ENCODE measurements around the gene C1QTNF5. TPM values are rescaled to one million over a fixed set of nuclear protein-coding genes. Genes with fewer than 3 reads are reported as not detected.
A peak's percentile ranks its signal among the peaks of the same experiment; 100 is the strongest.

Gene C1QTNF5
- total RNA-seq, 1 experiment from 2014 or later, result not detected

DNA sequence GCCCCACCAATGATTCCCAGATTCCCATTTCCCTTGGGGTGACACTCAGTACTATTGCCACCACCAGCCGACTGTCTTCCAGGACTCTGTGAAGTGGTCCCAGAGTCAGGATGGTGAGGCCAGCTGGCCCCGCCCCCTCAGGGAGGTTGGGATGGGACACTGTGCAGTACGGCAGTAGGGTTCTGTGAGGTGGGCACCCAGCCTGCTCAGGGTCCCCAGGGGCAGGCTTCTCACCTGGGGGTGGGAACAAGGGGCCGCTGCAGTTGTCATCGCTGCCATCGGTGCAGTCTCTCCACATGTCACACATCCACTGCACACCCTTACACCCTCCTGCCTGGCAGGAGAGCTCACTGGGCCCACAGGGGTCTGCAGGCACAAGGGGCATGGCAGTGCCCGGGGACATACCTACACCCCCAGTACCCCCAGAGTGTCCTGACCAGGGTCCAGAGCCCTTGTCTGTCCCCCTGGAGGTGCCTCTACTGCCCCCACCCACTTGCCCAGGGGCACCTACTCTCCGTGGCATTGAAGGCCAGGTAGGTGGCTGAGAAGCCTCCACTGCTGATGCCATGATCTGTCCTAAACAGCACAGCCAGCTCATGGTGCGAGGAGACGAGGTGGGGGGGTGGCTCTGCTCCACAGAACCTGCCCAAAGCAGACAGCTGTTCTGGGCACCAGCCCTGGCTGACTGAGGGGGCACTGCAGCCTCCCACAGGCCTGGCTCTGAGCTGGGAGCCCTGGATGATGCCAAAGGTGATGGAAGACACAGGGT is 1.9 kb upstream of the C1QTNF5 start:
- H3K27ac Mint-ChIP-seq (ENCODE audit: low read depth, unreplicated experiment), result no peak overlapping the region
- peaks cover 31% of the 10 kb centered on the region for H3K27me3 Mint-ChIP-seq (ENCODE audit: insufficient read depth, unreplicated experiment)
- H3K9me3 Mint-ChIP-seq (ENCODE audit: unreplicated experiment), result no peaks in the 10 kb centered on the region
- ChIA-PET POLR2A (no interaction called here), CTCF (interaction anchor here (0.6 to 5.8 kb wide), 6 partner anchors 8 to 101 kb away, joined by 3 to 30 read pairs (median 4); no protein-coding TSS in a partner anchor)
- no TSS peak for BruUV-seq (replicated peaks)
- H3K4me3 Mint-ChIP-seq (ENCODE audit: unreplicated experiment), result no peak overlapping the region
- H3K4me1 Mint-ChIP-seq (ENCODE audit: insufficient read depth, unreplicated experiment), result peaks cover 14% of the 10 kb centered on the region
- intact Hi-C loops (cut with micrococcal nuclease), result no loop called here
- no peak for DNase-seq (ENCODE audit: unreplicated experiment)
- TF ChIP-seq CTCF (IDR thresholded peaks at IDR 0.05; ENCODE audit: unreplicated experiment), result no peak
- H3K36me3 Mint-ChIP-seq (ENCODE audit: insufficient read depth, unreplicated experiment), result no peaks in the 10 kb centered on the region

GRCh38 chr11:119342023-119342300 is 1.3 kb upstream of the C1QTNF5 start:
- no peak overlapping the region for H3K4me3 Mint-ChIP-seq (ENCODE audit: unreplicated experiment)
- no peak overlapping the region for H3K27ac Mint-ChIP-seq (ENCODE audit: low read depth, unreplicated experiment)
- TF ChIP-seq CTCF (IDR thresholded peaks at IDR 0.05; ENCODE audit: unreplicated experiment), result no peak
- BruUV-seq (replicated peaks), result no TSS peak
- no peaks in the 10 kb centered on the region for H3K36me3 Mint-ChIP-seq (ENCODE audit: insufficient read depth, unreplicated experiment)
- peaks cover 16% of the 10 kb centered on the region for H3K4me1 Mint-ChIP-seq (ENCODE audit: insufficient read depth, unreplicated experiment)
- DNase-seq (ENCODE audit: unreplicated experiment), result no peak
- intact Hi-C loops (cut with micrococcal nuclease), result no loop called here
- ChIA-PET CTCF (interaction anchor here (0.6 to 1.3 kb wide), 3 partner anchors 15 to 249 kb away, joined by 3 read pairs; no protein-coding TSS in a partner anchor), POLR2A (no interaction called here)
- H3K9me3 Mint-ChIP-seq (ENCODE audit: unreplicated experiment), result no peaks in the 10 kb centered on the region
- H3K27me3 Mint-ChIP-seq (ENCODE audit: insufficient read depth, unreplicated experiment), result peaks cover 25% of the 10 kb centered on the region

GRCh38 chr11:119341222-119342022 is 739 bp upstream of the C1QTNF5 start:
- intact Hi-C loops (cut with micrococcal nuclease), result no loop called here
- ChIA-PET POLR2A (no interaction called here), CTCF (interaction anchor here (0.6 to 5.9 kb wide), 10 partner anchors 16 to 435 kb away, joined by 3 to 49 read pairs (median 3); no protein-coding TSS in a partner anchor)
- TF ChIP-seq CTCF (IDR thresholded peaks at IDR 0.05; ENCODE audit: unreplicated experiment), result no peak
- H3K36me3 Mint-ChIP-seq (ENCODE audit: insufficient read depth, unreplicated experiment), result no peaks in the 10 kb centered on the region
- DNase-seq (ENCODE audit: unreplicated experiment), result no peak
- no peak overlapping the region for H3K27ac Mint-ChIP-seq (ENCODE audit: low read depth, unreplicated experiment)
- H3K9me3 Mint-ChIP-seq (ENCODE audit: unreplicated experiment), result no peaks in the 10 kb centered on the region
- peaks cover 21% of the 10 kb centered on the region for H3K4me1 Mint-ChIP-seq (ENCODE audit: insufficient read depth, unreplicated experiment)
- no TSS peak for BruUV-seq (replicated peaks)
- H3K4me3 Mint-ChIP-seq (ENCODE audit: unreplicated experiment), result no peak overlapping the region
- peaks cover 20% of the 10 kb centered on the region for H3K27me3 Mint-ChIP-seq (ENCODE audit: insufficient read depth, unreplicated experiment)

DNA sequence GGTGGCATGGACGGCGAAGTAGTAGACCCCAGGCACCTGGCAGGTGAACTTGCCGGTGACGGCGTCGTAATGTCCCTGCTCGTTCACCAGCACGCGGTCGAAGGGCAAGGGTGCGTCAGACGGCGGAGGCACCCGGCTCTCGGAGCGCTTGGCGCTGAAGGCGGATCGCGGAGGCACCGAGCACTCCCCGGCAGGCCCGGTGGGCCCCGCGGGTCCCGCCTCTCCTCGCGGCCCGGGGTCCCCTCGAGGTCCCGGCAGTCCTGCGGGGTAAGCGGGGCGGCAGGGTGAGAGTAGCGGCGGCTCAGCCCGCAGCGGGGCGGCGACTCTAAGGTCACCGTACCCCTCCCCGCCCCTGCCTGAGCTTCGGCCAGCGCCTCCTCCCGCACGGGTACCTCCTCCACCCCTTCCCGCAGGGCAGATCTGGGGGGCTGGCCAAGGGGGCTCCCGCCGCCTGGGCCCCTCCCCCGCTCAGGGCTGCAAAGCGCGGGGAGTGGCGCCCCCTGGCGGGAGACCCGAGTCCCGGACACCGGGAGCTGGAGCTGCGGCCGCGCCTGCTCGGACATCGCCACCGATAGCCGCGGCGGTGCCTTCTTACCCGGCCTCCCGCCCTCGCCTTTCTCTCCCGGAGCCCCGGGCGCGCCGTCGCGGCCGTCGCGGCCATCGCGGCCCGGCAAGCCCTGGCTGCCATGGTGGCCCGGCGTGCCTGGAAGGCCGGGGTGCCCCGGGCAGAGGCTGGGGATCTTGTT is 921 bp downstream of the C1QTNF5 start:
- DNase-seq (ENCODE audit: unreplicated experiment), result no peak
- ChIA-PET POLR2A (no interaction called here), CTCF (interaction anchor here (0.6 to 5.9 kb wide), 12 partner anchors 12 to 1961 kb away, joined by 3 to 49 read pairs (median 6); no protein-coding TSS in a partner anchor)
- peaks cover 2% of the 10 kb centered on the region for H3K36me3 Mint-ChIP-seq (ENCODE audit: insufficient read depth, unreplicated experiment)
- no TSS peak for BruUV-seq (replicated peaks)
- H3K27ac Mint-ChIP-seq (ENCODE audit: low read depth, unreplicated experiment), result no peak overlapping the region
- intact Hi-C loops (cut with micrococcal nuclease), result no loop called here
- peaks cover 31% of the 10 kb centered on the region for H3K4me1 Mint-ChIP-seq (ENCODE audit: insufficient read depth, unreplicated experiment)
- H3K9me3 Mint-ChIP-seq (ENCODE audit: unreplicated experiment), result no peaks in the 10 kb centered on the region
- TF ChIP-seq CTCF (IDR thresholded peaks at IDR 0.05; ENCODE audit: unreplicated experiment), result peak; percentile 91
- peaks cover 11% of the 10 kb centered on the region for H3K27me3 Mint-ChIP-seq (ENCODE audit: insufficient read depth, unreplicated experiment)
- no peak overlapping the region for H3K4me3 Mint-ChIP-seq (ENCODE audit: unreplicated experiment)

Data from MCF 10A (cell line).